ENCODE results near the gene C12orf76.

Gene C12orf76

GRCh38 chr12:109994401-109995175 is 53.7 kb downstream of the C12orf76 start:
- no peak for DNase-seq

DNA sequence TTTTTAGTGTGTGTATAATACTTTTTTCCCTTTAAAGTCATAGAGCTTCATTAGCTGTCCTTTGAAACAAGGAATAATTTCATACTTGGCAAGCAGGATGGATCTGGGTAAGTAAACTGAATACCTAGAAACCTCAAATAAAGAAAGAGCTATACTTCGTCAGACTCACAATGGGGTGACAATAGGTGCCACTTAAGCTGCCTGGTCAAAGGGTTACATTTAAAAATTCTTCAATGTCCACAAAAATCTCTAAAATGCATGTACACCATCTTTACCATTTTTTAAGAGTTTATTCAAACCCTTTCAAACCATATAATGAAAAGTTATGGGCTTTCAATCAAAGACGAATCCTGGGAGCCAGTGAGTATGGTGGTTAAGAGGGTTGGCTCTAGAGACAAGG is 55.2 kb downstream of the C12orf76 start:
- DNase-seq = no peak

GRCh38 chr12:109991586-109991985 is 56.7 kb downstream of the C12orf76 start:
- no peak for DNase-seq
